Measurements from ENCODE around the gene TREH.

DNA sequence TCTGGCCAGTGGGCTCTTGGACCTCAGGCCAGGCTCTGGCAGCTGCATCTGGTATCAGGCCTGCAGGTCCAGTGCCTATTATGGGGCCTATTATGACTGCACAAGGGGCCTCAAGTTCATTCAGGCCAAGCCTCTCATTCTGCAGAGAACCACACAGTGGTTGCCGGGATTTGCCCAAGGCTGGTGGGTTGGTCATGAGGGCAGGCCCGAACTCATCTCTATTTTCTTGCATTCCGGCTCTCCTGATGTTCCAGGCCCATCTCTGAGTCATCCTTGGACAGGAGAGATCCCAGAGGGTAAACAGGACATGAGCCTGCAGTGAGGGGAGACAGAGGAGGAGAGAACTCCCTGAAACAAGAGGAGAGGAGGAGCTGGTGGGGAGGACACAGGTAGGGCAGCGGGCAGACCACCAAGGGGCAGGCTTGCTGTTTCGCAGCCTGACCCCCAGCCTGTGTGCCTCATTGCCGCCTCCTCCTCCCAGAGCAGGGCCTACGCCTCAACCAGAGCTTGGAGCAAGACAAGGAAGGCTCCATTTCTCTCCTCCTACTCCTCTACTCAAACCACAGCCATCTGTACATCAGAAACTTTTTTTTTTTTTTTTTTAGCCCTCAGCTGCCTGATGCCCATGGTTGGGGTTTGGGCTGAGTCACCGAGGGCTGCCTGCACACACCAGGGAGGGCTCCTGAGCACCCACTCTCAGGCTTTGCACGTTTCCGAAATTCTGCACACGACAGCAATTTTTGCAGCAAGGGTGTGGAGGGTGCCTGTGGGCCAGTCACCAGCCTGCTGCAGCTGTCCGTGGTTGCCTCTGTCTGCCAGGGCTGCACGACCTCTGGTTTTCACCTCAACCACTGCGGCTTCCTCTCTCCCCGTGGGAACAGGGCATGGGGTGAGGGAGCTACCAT, 12.7 kb upstream of the TREH start:
- TF ChIP-seq SP1 (IDR thresholded peaks at IDR 0.05) = no peak
- no peak for TF ChIP-seq FOXM1 (IDR thresholded peaks at IDR 0.05; ENCODE audit: borderline replicate concordance)
- TF ChIP-seq CTBP1 (IDR thresholded peaks at IDR 0.05; ENCODE audit: borderline replicate concordance) = no peak
- TF ChIP-seq BHLHE40 (IDR thresholded peaks at IDR 0.05; ENCODE audit: borderline replicate concordance) = no peak
- TF ChIP-seq TARDBP (IDR thresholded peaks at IDR 0.05) = no peak

Measured in HEK293T (cell line).